GM12878 (cell line): ENCODE data around the gene PHGDH. TPM values are rescaled to one million over a fixed set of nuclear protein-coding genes. Genes with fewer than 3 reads are reported as not detected.

Experiments
- ATAC-seq: fragments of 200-7000 bp; cut with Tn5 transposase; 3 replicates; pipeline ENCODE4 v1.9.1; 2020; ENCODE audit warnings: mild to moderate bottlenecking, moderate library complexity
- BruUV-seq: library from RNA; stranded (reverse); fragments of 400-500 nt; replicated peaks from 2 replicates; lab custom pipeline; 2021; lab: Mats Ljungman, UMichigan
- CTCF ChIA-PET: fragments of 300-600 bp; sonication (Branson Sonifier 250); formaldehyde crosslinking; extraction: SDS; loops from one replicate; lab custom pipeline; 2021; ENCODE audit warnings: inconsistent platforms; lab: Yijun Ruan, JAX
- POLR2A ChIA-PET: fragments of 350-600 bp; formaldehyde crosslinking; extraction: SDS; loops from one replicate; lab custom pipeline; 2021; ENCODE audit warnings: inconsistent platforms; lab: Charles Lee
- RAD21 ChIA-PET: fragments of 300-600 bp; sonication (Branson Sonifier 250); formaldehyde crosslinking; loops from one replicate; lab custom pipeline; 2023; ENCODE audit warnings: antibody characterized with exemption; ENCODE audit not compliant: unreplicated experiment; lab: Charles Lee
- SMC1A ChIA-PET: fragments of 300-600 bp; sonication (Branson Sonifier 250); formaldehyde crosslinking; loops from one replicate; lab custom pipeline; 2023; ENCODE audit not compliant: unreplicated experiment, uncharacterized antibody; lab: Charles Lee
- DNase-seq: peaks from one replicate; pipeline ENCODE4 v3.0.0-alpha.2; 2011; ENCODE audit warnings: low read depth, low spot score
- FAIRE-seq: peaks from 3 replicates; lab custom pipeline; 2011; peaks lifted over from hg19 to GRCh38; lab: Jason Lieb, UNC
- H2AFZ ChIP-seq: 2 replicates; pipeline ENCODE4 v1.6.0; 2011; ENCODE audit warnings: low read depth, low read length, control low read depth; ENCODE audit not compliant: control insufficient read depth
- H3K27ac ChIP-seq: 2 replicates; pipeline ENCODE4 v1.5.1; 2011; ENCODE audit warnings: control low read depth; ENCODE audit not compliant: control insufficient read depth, insufficient read depth
- H3K27me3 ChIP-seq, 2 experiments: replicated peaks in 1 of 2; 2 replicates each; pipeline versions ENCODE4 v1.6.0 to v1.6.1; 2011; ENCODE audit warnings: low read length in 1 of 2; ENCODE audit not compliant: control insufficient read depth in 2 of 2, insufficient read depth in 2 of 2
- H3K36me3 ChIP-seq, 2 experiments: 2 replicates each; pipeline ENCODE4 v1.5.1; 2011; ENCODE audit warnings: low read length in 1 of 2; ENCODE audit not compliant: control insufficient read depth in 2 of 2, insufficient read depth in 2 of 2
- H3K4me1 ChIP-seq: 2 replicates; pipeline ENCODE4 v1.6.1; 2011; ENCODE audit warnings: mild to moderate bottlenecking, low read length, moderate library complexity, mixed read lengths; ENCODE audit not compliant: control insufficient read depth, insufficient read depth
- H3K4me2 ChIP-seq: 2 replicates; pipeline ENCODE4 v1.6.0; 2011; ENCODE audit warnings: control low read depth; ENCODE audit not compliant: control insufficient read depth, insufficient read depth
- H3K4me3 ChIP-seq: fragments of 200-600 bp; sonication (generic); 2 replicates; pipeline ENCODE4 v1.5.1; 2016
- H3K79me2 ChIP-seq: 2 replicates; pipeline ENCODE4 v1.6.0; 2011; ENCODE audit warnings: low read length; ENCODE audit not compliant: control insufficient read depth, insufficient read depth
- H3K9ac ChIP-seq: 2 replicates; pipeline ENCODE4 v1.8.0; 2011; ENCODE audit warnings: low read length, control low read depth, mixed read lengths; ENCODE audit not compliant: control insufficient read depth, insufficient read depth
- H3K9me3 ChIP-seq: replicated peaks from 3 replicates; pipeline ENCODE4 v1.5.1; 2011; ENCODE audit warnings: mild to moderate bottlenecking, low read length; ENCODE audit not compliant: control insufficient read depth, insufficient read depth
- H4K20me1 ChIP-seq: 2 replicates; pipeline ENCODE4 v1.6.0; 2011; ENCODE audit not compliant: control insufficient read depth, insufficient read depth
- ATF3 ChIP-seq: IDR thresholded peaks from 2 replicates; pipeline ENCODE4 v1.6.1; 2011; ENCODE audit warnings: low read depth, mild to moderate bottlenecking, low read length, moderate library complexity, borderline replicate concordance; ENCODE audit errors: extremely low read depth
- HDAC2 ChIP-seq: fragments of 200-600 bp; sonication (generic); IDR thresholded peaks from 2 replicates; pipeline ENCODE4 v1.6.1; 2017
- IKZF1 ChIP-seq: fragments of 450-650 bp; conservative IDR thresholded peaks from 2 replicates; pipeline ENCODE4 v1.6.1; 2017; ENCODE audit warnings: antibody characterized with exemption, mild to moderate bottlenecking
- IRF5 ChIP-seq: fragments of 450-650 bp; IDR thresholded peaks from 2 replicates; pipeline ENCODE4 v1.6.1; 2017; ENCODE audit warnings: borderline replicate concordance
- MYC ChIP-seq: IDR thresholded peaks from 2 replicates; pipeline ENCODE4 v1.6.1; 2011; ENCODE audit warnings: mild to moderate bottlenecking, low read length, moderate library complexity, inconsistent platforms; ENCODE audit not compliant: insufficient read depth, insufficient replicate concordance, insufficient read length, severe bottlenecking
- NFYB ChIP-seq: IDR thresholded peaks from 2 replicates; pipeline ENCODE4 v1.6.1; 2011; ENCODE audit warnings: low read depth, mild to moderate bottlenecking, low read length, improper control_type of control experiment, moderate library complexity; ENCODE audit not compliant: insufficient read depth
- NR2C2 ChIP-seq: IDR thresholded peaks from 2 replicates; pipeline ENCODE4 v1.6.1; 2011; ENCODE audit warnings: borderline replicate concordance, low read depth; ENCODE audit not compliant: control insufficient read depth, insufficient read length
- RAD51 ChIP-seq: fragments of 450-650 bp; IDR thresholded peaks from 2 replicates; pipeline ENCODE4 v1.6.1; 2016; ENCODE audit warnings: moderate library complexity, mild to moderate bottlenecking, inconsistent platforms
- SMAD5 ChIP-seq: IDR thresholded peaks from 2 replicates; pipeline ENCODE4 v1.6.1; 2016; ENCODE audit warnings: antibody characterized with exemption, low read depth
- ZBED1 ChIP-seq: IDR thresholded peaks from 2 replicates; pipeline ENCODE4 v1.6.1; 2016; ENCODE audit warnings: borderline replicate concordance
- ZNF217 ChIP-seq: fragments of 450-650 bp; IDR thresholded peaks from 2 replicates; pipeline ENCODE4 v1.6.1; 2017; ENCODE audit warnings: antibody characterized with exemption, mild to moderate bottlenecking
- WGBS: methylation state at CpG from one replicate; pipeline ENCODE4 v1.1.6; 2016; ENCODE audit warnings: low lambda C conversion rate; ENCODE audit not compliant: insufficient replicate concordance, insufficient coverage; ENCODE audit errors: missing lambda C conversion rate; 5-methylcytosine and 5-hydroxymethylcytosine counted together
- in situ Hi-C: fragments of 300-500 bp; cut with MboI; formaldehyde crosslinking; loops from 9 replicates; pipeline ENCODE4 v1.14.3; 2018; ENCODE audit warnings: mixed read lengths
- intact Hi-C: fragments of 100-400 bp; cut with micrococcal nuclease; formaldehyde crosslinking; loops from one replicate; pipeline ENCODE4 v1.14.2; 2022; ENCODE audit not compliant: unreplicated experiment
- polyA plus RNA-seq, 11 experiments: library from polyadenylated mRNA; depleted of rRNA in 4 of 11; unstranded in 6 of 11; stranded (reverse) in 5 of 11; fragments of >200 nt; fragmentation: Nextera tagmentation in 4 of 11; fragmentation: Illumina TruSeq in 1 of 11; extraction: Ambion mirVana in 4 of 11; extraction: Trizol in 1 of 11; gene quantifications; 1 replicate in 1 of 11; 2 replicates in 10 of 11; pipeline versions ENCODE4 v1.2.1 to v1.2.3, GENCODE V29; 2011 to 2016; ENCODE audit warnings: inconsistent platforms in 2 of 11, missing spikeins in 2 of 11, low read depth in 1 of 11
- total RNA-seq, 4 experiments: library from RNA; depleted of rRNA in 3 of 4; stranded (reverse); fragments of >200 nt in 3 of 4; fragmentation: Illumina TruSeq in 1 of 4; extraction: Trizol in 1 of 4; gene quantifications; 2 replicates each; pipeline versions ENCODE4 v1.2.1 to v1.2.3, GENCODE V29; 2013 to 2021

PHGDH gene
- total and polyA plus RNA-seq, 10 of the 15 experiments (the other 5 are each of a cell fraction or from before 2014, with no cell fraction given): 3.9 to 47.8 (median 25.9) TPM

GRCh38 chr1:119764220-119764619 lies 52.5 kb downstream of the PHGDH start:
- H3K36me3 ChIP-seq: no peaks in the 10 kb centered on the region
- ChIA-PET RAD21 (no interaction called here), SMC1A (no interaction called here), POLR2A (no interaction called here), CTCF (no interaction called here)
- FAIRE-seq: no peak
- H3K27me3 ChIP-seq: no peaks in the 10 kb centered on the region
- no peak overlapping the region for H3K9ac ChIP-seq
- no peak for ATAC-seq
- in situ Hi-C loops: no loop called here
- H3K4me2 ChIP-seq: no peak overlapping the region
- no peaks in the 10 kb centered on the region for H3K79me2 ChIP-seq
- H3K27ac ChIP-seq: no peak overlapping the region
- intact Hi-C loops: no loop called here
- H2AFZ ChIP-seq: no peak overlapping the region
- DNase-seq: no peak
- BruUV-seq: no TSS peak
- no peak for TF ChIP-seq IRF5
- H3K4me1 ChIP-seq: no peaks in the 10 kb centered on the region
- WGBS: 14% methylated on average over 6 of the region's 6 CpGs
- no peaks in the 10 kb centered on the region for H4K20me1 ChIP-seq
- no peaks in the 10 kb centered on the region for H3K9me3 ChIP-seq
- no peak overlapping the region for H3K4me3 ChIP-seq

- TF ChIP-seq NFYB: no peak
- no peak for TF ChIP-seq HDAC2
- TF ChIP-seq ZBED1: no peak
- TF ChIP-seq SMAD5: no peak
- no peak for TF ChIP-seq ZNF217
- no peak for TF ChIP-seq NR2C2
- no peak for TF ChIP-seq ATF3
- TF ChIP-seq RAD51: no peak
- no peak for TF ChIP-seq MYC
- TF ChIP-seq IKZF1: no peak
- Histone ChIP-seq H3K27me3 (no peaks in the 10 kb centered on the region), H3K36me3 (no peaks in the 10 kb centered on the region), H3K9ac (no peak overlapping the region), H3K4me1 (no peaks in the 10 kb centered on the region), H3K4me3 (no peak overlapping the region), H3K9me3 (no peaks in the 10 kb centered on the region), H3K27ac (no peak overlapping the region), H4K20me1 (no peaks in the 10 kb centered on the region), H2AFZ (no peak overlapping the region), H3K4me2 (no peak overlapping the region), H3K79me2 (no peaks in the 10 kb centered on the region)
- ChIA-PET CTCF (no interaction called here), POLR2A (no interaction called here), RAD21 (no interaction called here), SMC1A (no interaction called here)
- in situ Hi-C loops: no loop called here
- intact Hi-C loops: no loop called here
- ATAC-seq: no peak
- no peak for DNase-seq
- no peak for FAIRE-seq
- 66% methylated on average over 4 of the region's 4 CpGs for WGBS
- BruUV-seq: no TSS peak
Measured at GRCh38 chr1:119766374-119766794, 54.6 kb downstream of the PHGDH start.
